Measurements from ENCODE around the gene NPPB.

NPPB gene

GRCh38 chr1:11826946-11827345 is 31.8 kb downstream of the NPPB start:
- no peak for DNase-seq (ENCODE audit: low spot score)

DNA sequence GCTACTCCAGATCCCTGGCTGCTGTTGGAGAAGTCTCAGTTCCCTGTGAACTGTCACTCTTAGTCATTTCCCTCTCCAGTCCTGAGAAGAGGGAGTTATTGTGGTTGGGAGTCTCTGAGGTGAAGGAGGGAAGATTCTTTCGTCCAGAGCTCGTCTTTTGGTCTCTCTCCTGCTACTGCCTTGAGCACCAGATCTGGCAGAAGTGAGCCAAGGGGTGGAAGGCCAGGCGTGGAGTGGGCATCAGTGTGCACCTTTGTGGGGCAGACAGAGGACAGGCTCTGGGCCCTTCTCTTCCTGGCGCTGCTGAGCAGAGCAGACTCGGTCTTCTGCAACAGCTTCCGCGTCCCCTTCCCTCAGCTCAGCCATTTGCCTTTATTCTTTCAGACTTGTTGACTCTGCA is 33.6 kb downstream of the NPPB start:
- no peak for TF ChIP-seq CTCF (IDR thresholded peaks at IDR 0.05; ENCODE audit: extremely low read depth, missing control alignments)
- DNase-seq (ENCODE audit: low spot score), result no peak

More at GRCh38 chr1:11826946-11827345, 31.8 kb downstream of the NPPB start:
- no peak for TF ChIP-seq CTCF (IDR thresholded peaks at IDR 0.05; ENCODE audit: extremely low read depth, missing control alignments)

- DNase-seq (ENCODE audit: low spot score), result no peak
- TF ChIP-seq CTCF (IDR thresholded peaks at IDR 0.05; ENCODE audit: extremely low read depth, missing control alignments), result no peak
Measured at GRCh38 chr1:11823366-11824137, 35.2 kb downstream of the NPPB start.

- no peak for DNase-seq (ENCODE audit: low spot score)
- TF ChIP-seq CTCF (IDR thresholded peaks at IDR 0.05; ENCODE audit: extremely low read depth, missing control alignments), result no peak
Measured at GRCh38 chr1:11822091-11822490, 36.7 kb downstream of the NPPB start.

DNA sequence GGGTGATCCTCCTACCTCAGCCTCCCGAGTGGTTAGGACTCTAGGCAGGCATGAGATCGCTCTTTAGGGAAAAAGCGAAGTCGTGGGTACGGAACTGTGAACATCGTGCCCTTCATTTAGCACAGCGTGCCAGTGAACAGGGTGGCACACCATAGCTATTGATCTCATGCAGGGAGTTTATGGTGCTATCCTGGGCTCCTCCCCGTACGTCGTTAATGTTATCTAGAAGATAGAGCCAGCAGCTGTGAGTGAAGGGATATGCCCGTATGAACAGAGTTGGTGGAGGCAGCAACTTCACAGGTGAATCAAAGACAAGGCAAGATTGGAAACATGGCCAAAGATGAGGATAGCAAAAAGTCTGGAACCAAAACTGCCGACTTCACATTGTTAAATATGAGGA is 41.6 kb downstream of the NPPB start:
- TF ChIP-seq CTCF (IDR thresholded peaks at IDR 0.05; ENCODE audit: extremely low read depth, missing control alignments), result no peak
- no peak for DNase-seq (ENCODE audit: low spot score)

DNA sequence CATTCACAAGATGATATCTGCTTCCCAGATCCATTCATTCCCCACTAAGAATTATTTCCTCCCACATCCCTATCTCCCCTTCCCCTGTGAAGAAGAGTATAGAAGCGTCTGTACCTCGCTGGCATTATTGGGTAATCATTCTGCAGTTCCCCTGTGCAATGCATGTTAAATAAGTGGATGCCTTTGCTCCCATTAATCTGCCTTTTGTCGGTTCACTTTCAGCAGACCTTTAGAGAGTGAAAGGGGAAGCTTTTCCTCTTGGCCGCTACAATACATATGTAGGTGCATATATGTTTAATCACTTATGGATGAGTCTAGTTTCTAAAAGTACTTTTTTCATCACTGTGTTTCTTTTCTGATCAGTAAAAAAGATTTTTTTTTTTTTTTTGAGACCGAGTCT is 45.7 kb downstream of the NPPB start:
- no peak for TF ChIP-seq CTCF (IDR thresholded peaks at IDR 0.05; ENCODE audit: extremely low read depth, missing control alignments)
- no peak for DNase-seq (ENCODE audit: low spot score)

Measured in GM20000 (cell line).